ENCODE results near the gene CAMTA1.

DNA sequence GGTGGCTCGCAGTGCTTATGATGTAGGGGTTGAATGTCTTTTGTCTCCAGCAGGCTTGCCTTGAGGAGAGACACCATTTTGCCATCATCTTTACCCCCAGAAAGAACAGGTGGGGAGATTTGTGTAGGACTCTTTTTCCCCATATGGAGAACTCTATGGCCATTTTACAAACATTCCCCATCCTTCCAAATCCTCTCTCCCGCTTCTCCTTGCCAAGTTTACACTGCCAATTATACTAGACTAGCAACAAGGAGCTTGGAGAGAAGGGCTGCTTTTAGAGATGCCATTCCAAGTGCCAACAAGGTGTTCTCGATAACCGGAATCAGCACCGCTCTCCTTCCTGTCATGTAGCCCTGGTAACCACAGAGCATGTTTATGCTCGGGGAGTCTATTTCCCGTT, 233.1 kb downstream of the CAMTA1 start:
- TF ChIP-seq CTCF (conservative IDR thresholded peaks at IDR 0.05; ENCODE audit: low read length), result no peak
- no peak for TF ChIP-seq EZH2phosphoT487 (IDR thresholded peaks at IDR 0.05; ENCODE audit: borderline replicate concordance, low read depth, low read length)
